K562 (cell line): ENCODE results near the gene POLR2L. TPM values are rescaled to one million over a fixed set of nuclear protein-coding genes. Genes with fewer than 3 reads are reported as not detected.
A peak's percentile ranks its signal among the peaks of the same experiment; 100 is the strongest.

Experiments
- ADNP ChIP-seq: fragments of 200-800 bp; sonication (Bioruptor generic); IDR thresholded peaks from 2 replicates; pipeline ENCODE4 v1.6.1; 2016; ENCODE audit warnings: missing genetic modification characterization, missing compliant biosample characterization
- BCLAF1 ChIP-seq, 2 experiments: fragments of 450-650 bp in 1 of 2; IDR thresholded peaks; 2 replicates each; pipeline ENCODE4 v1.6.1; 2011 to 2017; ENCODE audit warnings: low read depth in 2 of 2, antibody characterized with exemption in 1 of 2, borderline replicate concordance in 1 of 2, low read length in 1 of 2, mild to moderate bottlenecking in 1 of 2, mixed read lengths in 1 of 2; ENCODE audit not compliant: control insufficient read depth in 1 of 2
- GABPA ChIP-seq: fragments of 200-800 bp; sonication (Bioruptor generic); conservative IDR thresholded peaks from 2 replicates; pipeline ENCODE4 v1.6.1; 2016; ENCODE audit warnings: low read depth, missing genetic modification characterization, missing compliant biosample characterization
- HMGN3 ChIP-seq: IDR thresholded peaks from 2 replicates; pipeline ENCODE4 v1.6.1; 2011; ENCODE audit warnings: borderline replicate concordance, low read depth, mild to moderate bottlenecking, mixed read lengths, low read length; ENCODE audit not compliant: insufficient read length; ENCODE audit errors: extremely low read depth
- POLR2B ChIP-seq: fragments of 450-650 bp; IDR thresholded peaks from 2 replicates; pipeline ENCODE4 v1.6.1; 2018; ENCODE audit warnings: low read depth; ENCODE audit not compliant: partially characterized antibody
- RUNX1 ChIP-seq: sonication (generic); IDR thresholded peaks from 2 replicates; pipeline ENCODE4 v1.6.1; 2016; ENCODE audit warnings: antibody characterized with exemption, low read depth
- SAFB ChIP-seq: fragments of 200-400 bp; formaldehyde crosslinking; IDR thresholded peaks from 2 replicates; pipeline ENCODE4 v1.6.1; 2017; ENCODE audit warnings: low read depth, low read length, borderline replicate concordance
- SMARCA5 ChIP-seq: fragments of 450-650 bp; IDR thresholded peaks from 2 replicates; pipeline ENCODE4 v1.6.1; 2016
- SPI1 ChIP-seq: IDR thresholded peaks from 2 replicates; pipeline ENCODE4 v1.6.1; 2011; ENCODE audit warnings: low read depth, low read length, control low read depth, borderline replicate concordance
- TFAP4 ChIP-seq: sonication (generic); formaldehyde crosslinking; IDR thresholded peaks from 2 replicates; pipeline ENCODE4 v1.8.0; 2022; ENCODE audit warnings: missing genetic modification reagents, mild to moderate bottlenecking, moderate library complexity, borderline replicate concordance
- ZBTB17 ChIP-seq: fragments of 450-650 bp; formaldehyde crosslinking; IDR thresholded peaks from 2 replicates; pipeline ENCODE4 v1.4.0; 2020; ENCODE audit warnings: mild to moderate bottlenecking
- ZBTB9 ChIP-seq: fragments of 450-650 bp; formaldehyde crosslinking; IDR thresholded peaks from 2 replicates; pipeline ENCODE4 v1.4.0; 2020; ENCODE audit warnings: mild to moderate bottlenecking, moderate library complexity
- ZNF655 ChIP-seq: fragments of 250-450 bp; sonication (Bioruptor Pico); IDR thresholded peaks from 2 replicates; pipeline ENCODE4 v1.5.0; 2021
- polyA plus RNA-seq, 8 experiments: library from polyadenylated mRNA; depleted of rRNA in 4 of 8; stranded (reverse) in 5 of 8; unstranded in 3 of 8; fragments of >200 nt; fragmentation: Nextera tagmentation in 2 of 8; fragmentation: Illumina TruSeq in 1 of 8; extraction: Ambion mirVana in 2 of 8; extraction: Trizol in 1 of 8; gene quantifications; 2 replicates each; pipeline versions ENCODE4 v1.2.1 to v1.2.3, GENCODE V29; 2011 to 2014; ENCODE audit warnings: inconsistent platforms in 1 of 8, missing spikeins in 1 of 8
- total RNA-seq, 7 experiments: library from RNA; depleted of rRNA in 6 of 7; stranded (reverse); fragments of >200 nt in 6 of 7; fragmentation: Illumina TruSeq in 2 of 7; extraction: Trizol in 2 of 7; gene quantifications; 2 replicates each; pipeline versions ENCODE4 v1.2.1 to v1.2.3, GENCODE V29; 2011 to 2021; ENCODE audit warnings: low replicate concordance in 1 of 7

POLR2L gene
- total and polyA plus RNA-seq, 9 of the 15 experiments (the other 6 are each of a cell fraction or from before 2014, with no cell fraction given), result 38.3 to 688 (median 108) TPM

- TF ChIP-seq ZBTB9, result peak; percentile 95
- no peak for TF ChIP-seq ZNF655 (CRISPR knock-in tag)
- TF ChIP-seq TFAP4 (CRISPR knock-in tag), result peak; percentile 50; the same call in 1 of the 2 replicates
- TF ChIP-seq POLR2B, result peak; percentile 35
- no peak for TF ChIP-seq SMARCA5
- TF ChIP-seq ZBTB17, result 0 out of 2 replicates have a peak, but pooled peaks have one; percentile 17
- TF ChIP-seq RUNX1, result no peak
- no peak for TF ChIP-seq ADNP
- TF ChIP-seq SPI1, result 0 out of 2 replicates have a peak, but pooled peaks have one; percentile 9
- peak; percentile 36 for TF ChIP-seq HMGN3
- TF ChIP-seq GABPA, result 0 out of 2 replicates have a peak, but pooled peaks have one; percentile 31
- TF ChIP-seq BCLAF1 (IDR thresholded peaks at IDR 0.05; ENCODE audit: borderline replicate concordance in 1 of 2, control insufficient read depth in 1 of 2, low read depth in 2 of 2, low read length in 1 of 2), result no peak
- peak; percentile 8; the same call in 1 of the 2 replicates for TF ChIP-seq SAFB
Observed at GRCh38 chr11:837189-837989, 4.9 kb downstream of the POLR2L start (continued).
